Left lobe of liver (tissue), 2 donors: ENCODE data around the gene DAAM2. TPM values are rescaled to one million over a fixed set of nuclear protein-coding genes. Genes with fewer than 3 reads are reported as not detected.

Experiments used
- ATAC-seq: fragments of 200-7000 bp; cut with Tn5 transposase; one replicate; pipeline ENCODE4 v1.9.1; 2020; ENCODE audit warnings: mild to moderate bottlenecking, moderate library complexity
- DNase-seq: peaks from one replicate; pipeline ENCODE4 v3.0.0-alpha.2; 2020; ENCODE audit warnings: low spot score
- total RNA-seq: library from RNA; stranded (reverse); gene quantifications from one replicate; pipeline ENCODE4 v1.2.1, GENCODE V29; 2021
- donor health status: DM: no; HTN: no; CAD: no; lungs with moderate emphysema.
- donor health status: DM: no; HTN: yes; CAD: no.

Gene DAAM2
- total RNA-seq, result 6.0 TPM

GRCh38 chr6:39791850-39792539 lies at the start of gene DAAM2:
TSS of gene DAAM2 (plus strand) at chr6:39792376. CDS start at chr6:39856303, 63,927 bp downstream.
- peak; percentile 92 for ATAC-seq
- peak; percentile 66 for DNase-seq

GRCh38 chr6:39746795-39747194 lies 45.4 kb upstream of the DAAM2 start:
- DNase-seq, result no peak
- ATAC-seq, result no peak

GRCh38 chr6:39752835-39753724 lies 39.1 kb upstream of the DAAM2 start:
- no peak for DNase-seq

GRCh38 chr6:39753725-39754045 lies 38.5 kb upstream of the DAAM2 start:
- DNase-seq (no peak), ATAC-seq (no peak)

More at GRCh38 chr6:39752835-39753724, 39.1 kb upstream of the DAAM2 start:
- ATAC-seq, result no peak

- ATAC-seq (no peak), DNase-seq (no peak)
Measured at GRCh38 chr6:39754514-39755115, 37.6 kb upstream of the DAAM2 start.

- ATAC-seq, result no peak
Measured at GRCh38 chr6:39755231-39755630, 36.9 kb upstream of the DAAM2 start.

GRCh38 chr6:39756582-39756981 lies 35.6 kb upstream of the DAAM2 start:
- no peak for ATAC-seq
- DNase-seq, result no peak

More at GRCh38 chr6:39755231-39755630, 36.9 kb upstream of the DAAM2 start:
- no peak for DNase-seq

- no peak for DNase-seq
- no peak for ATAC-seq
Measured at GRCh38 chr6:39758905-39759605, 33.1 kb upstream of the DAAM2 start.

- ATAC-seq, result no peak
Measured at GRCh38 chr6:39760226-39760952, 31.8 kb upstream of the DAAM2 start.

GRCh38 chr6:39765508-39766065 lies 26.6 kb upstream of the DAAM2 start:
- DNase-seq, result no peak

More at GRCh38 chr6:39760226-39760952, 31.8 kb upstream of the DAAM2 start:
- DNase-seq, result no peak

GRCh38 chr6:39769012-39769411 lies 23.2 kb upstream of the DAAM2 start:
- DNase-seq, result no peak
- no peak for ATAC-seq

More at GRCh38 chr6:39765508-39766065, 26.6 kb upstream of the DAAM2 start:
- ATAC-seq, result no peak

- ATAC-seq (no peak), DNase-seq (no peak)
Measured at GRCh38 chr6:39770446-39770845, 21.7 kb upstream of the DAAM2 start.

- no peak for DNase-seq
- no peak for ATAC-seq
Measured at GRCh38 chr6:39772559-39773273, 19.5 kb upstream of the DAAM2 start.

GRCh38 chr6:39773782-39774181 lies 18.4 kb upstream of the DAAM2 start:
- DNase-seq, result no peak

GRCh38 chr6:39776581-39776980 lies 15.6 kb upstream of the DAAM2 start:
- ATAC-seq (no peak), DNase-seq (no peak)

More at GRCh38 chr6:39773782-39774181, 18.4 kb upstream of the DAAM2 start:
- no peak for ATAC-seq

GRCh38 chr6:39777218-39777617 lies 15.0 kb upstream of the DAAM2 start:
- ATAC-seq (no peak), DNase-seq (no peak)

GRCh38 chr6:39777661-39778060 lies 14.5 kb upstream of the DAAM2 start:
- ATAC-seq (peak; percentile 99), DNase-seq (peak; percentile 85)

GRCh38 chr6:39778581-39779255 lies 13.5 kb upstream of the DAAM2 start:
- DNase-seq (no peak), ATAC-seq (no peak)

- no peak for ATAC-seq
- no peak for DNase-seq
Measured at GRCh38 chr6:39785281-39785680, 6.9 kb upstream of the DAAM2 start.
